GM12874 (cell line): ENCODE measurements around the gene URB1.

Experiments
- TF ChIP-seq, protein P1 (sequence below): IDR thresholded peaks from 2 replicates; pipeline ENCODE4 v1.5.1; 2011; ENCODE audit warnings: low read depth, mild to moderate bottlenecking, control low read depth, low read length, moderate library complexity; ENCODE audit not compliant: insufficient read depth

The URB1 gene

DNA sequence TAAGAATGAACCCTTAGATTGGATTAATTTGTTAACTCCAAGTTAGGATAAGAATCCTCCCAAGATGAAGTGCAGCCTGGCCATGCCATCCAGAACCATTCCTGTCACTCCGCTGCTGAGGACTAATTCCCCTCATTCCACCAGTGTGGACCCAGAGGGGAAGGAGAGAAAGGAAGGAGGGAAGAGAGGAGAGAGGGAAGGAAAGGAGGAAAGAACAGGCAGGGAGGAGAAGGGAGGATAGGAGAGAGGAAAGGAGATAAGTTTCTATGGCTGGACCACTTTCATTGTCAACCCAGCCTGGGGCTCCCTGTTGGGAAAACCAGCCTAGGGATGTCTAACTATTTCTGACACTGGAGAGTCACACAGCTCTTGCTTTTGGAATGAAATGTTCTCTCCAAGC, 89.4 kb downstream of the URB1 start:
- TF ChIP-seq, protein P1, sequence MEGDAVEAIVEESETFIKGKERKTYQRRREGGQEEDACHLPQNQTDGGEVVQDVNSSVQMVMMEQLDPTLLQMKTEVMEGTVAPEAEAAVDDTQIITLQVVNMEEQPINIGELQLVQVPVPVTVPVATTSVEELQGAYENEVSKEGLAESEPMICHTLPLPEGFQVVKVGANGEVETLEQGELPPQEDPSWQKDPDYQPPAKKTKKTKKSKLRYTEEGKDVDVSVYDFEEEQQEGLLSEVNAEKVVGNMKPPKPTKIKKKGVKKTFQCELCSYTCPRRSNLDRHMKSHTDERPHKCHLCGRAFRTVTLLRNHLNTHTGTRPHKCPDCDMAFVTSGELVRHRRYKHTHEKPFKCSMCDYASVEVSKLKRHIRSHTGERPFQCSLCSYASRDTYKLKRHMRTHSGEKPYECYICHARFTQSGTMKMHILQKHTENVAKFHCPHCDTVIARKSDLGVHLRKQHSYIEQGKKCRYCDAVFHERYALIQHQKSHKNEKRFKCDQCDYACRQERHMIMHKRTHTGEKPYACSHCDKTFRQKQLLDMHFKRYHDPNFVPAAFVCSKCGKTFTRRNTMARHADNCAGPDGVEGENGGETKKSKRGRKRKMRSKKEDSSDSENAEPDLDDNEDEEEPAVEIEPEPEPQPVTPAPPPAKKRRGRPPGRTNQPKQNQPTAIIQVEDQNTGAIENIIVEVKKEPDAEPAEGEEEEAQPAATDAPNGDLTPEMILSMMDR = no peak

DNA sequence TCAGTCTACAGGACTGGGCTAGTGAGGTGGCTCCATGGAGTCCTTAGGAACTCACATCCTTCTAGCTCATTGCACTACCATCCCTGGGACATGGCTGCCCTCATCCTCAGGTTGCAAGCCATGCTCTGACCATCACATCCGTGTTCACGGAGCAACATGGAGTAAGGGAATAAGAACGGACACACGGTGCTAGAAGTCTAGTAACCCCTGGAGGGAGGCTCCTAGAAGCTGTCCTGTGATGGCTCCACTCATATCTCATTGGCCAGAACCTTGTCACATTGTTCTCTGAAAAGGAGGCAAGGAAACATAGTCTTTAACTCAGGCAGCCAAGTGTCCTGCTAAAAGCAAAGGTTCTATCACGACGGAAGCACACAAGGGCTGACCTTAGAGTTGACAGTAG, 90.3 kb downstream of the URB1 start:
- TF ChIP-seq, protein P1 = no peak

DNA sequence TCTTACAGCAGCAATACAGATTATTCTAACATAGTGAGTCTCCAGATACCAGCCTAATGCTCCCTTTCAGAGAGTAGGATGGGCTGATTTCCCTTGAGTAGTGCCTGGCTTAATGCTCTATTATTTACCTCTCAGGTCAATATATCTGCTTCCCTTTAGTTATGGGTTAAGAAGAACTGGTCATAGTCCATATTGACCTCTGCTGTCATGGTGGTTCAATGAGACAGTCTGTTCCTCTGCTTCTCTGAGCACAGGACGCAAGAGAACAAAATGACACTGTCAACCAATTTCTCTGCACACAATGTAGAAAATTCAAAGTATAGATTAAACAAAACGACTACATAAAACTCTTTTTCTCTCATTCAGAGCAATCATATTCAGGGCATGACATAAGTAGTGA, 91.2 kb downstream of the URB1 start:
- TF ChIP-seq, protein P1 = no peak

DNA sequence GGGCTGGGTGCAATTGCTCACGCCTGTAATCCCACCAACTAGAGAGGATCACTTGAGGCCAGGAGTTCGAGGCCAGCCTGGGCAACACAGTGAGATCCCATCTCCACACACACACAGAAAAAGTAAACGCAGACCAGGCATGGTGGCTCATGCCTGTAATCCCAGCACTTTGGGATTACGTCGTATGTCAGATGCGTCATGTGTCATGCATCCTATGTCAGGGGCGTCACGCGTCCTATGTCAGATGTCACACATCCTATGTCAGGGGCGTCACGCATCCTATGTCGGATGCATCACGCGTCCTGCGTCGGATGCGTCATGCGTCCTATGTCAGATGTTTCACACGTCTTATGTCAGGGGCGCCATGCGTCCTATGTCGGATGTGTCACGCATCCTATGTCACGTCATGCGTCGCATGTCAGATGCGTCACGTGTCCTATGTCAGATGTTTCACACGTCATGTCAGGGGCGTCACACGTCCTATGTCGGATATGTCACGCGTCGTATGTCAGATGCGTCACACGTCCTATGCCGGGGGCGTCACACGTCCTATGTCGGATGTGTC, 92.6 kb downstream of the URB1 start:
- TF ChIP-seq, protein P1 = no peak

DNA sequence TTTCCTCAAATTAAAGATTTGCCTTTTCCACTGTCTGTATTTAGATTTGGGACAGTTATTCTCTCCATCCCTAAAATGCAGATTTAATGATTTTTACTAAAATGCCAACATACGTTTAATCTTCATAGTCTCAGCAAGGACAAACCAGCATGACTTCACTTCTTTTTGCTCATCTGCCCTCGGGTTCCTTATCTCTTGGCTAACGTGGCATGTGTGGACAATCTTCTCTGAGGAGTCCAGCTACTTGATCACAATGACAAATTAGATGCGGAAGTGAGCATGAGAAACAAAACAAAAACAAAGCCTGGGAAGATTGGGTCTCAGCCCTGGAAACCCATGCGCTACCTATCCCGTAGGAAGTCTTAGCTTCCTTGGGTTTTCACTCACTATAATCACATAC, 93.1 kb downstream of the URB1 start:
- TF ChIP-seq, protein P1 = no peak

DNA sequence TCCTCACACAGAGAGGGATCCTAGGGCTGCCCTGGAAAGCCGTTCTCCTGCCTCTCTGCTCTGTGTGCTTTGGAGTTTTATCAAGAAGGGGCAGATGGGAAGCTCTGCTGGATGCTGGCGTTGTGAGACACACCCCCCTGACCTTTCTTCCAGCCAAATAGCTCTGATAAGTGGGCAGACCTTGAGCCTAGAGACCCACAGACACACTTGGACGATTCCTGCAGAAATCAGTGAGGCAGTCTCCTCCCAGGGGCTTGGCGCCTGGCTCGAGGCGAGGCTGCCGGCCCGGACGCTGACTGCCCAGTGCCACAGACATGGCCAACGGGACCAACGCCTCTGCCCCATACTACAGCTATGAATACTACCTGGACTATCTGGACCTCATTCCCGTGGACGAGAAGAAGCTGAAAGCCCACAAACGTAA, 94.1 kb downstream of the URB1 start, which contains the start of gene MRAP:
TSS of gene MRAP (plus strand) at position 198 of the 424 bp plus-strand sequence. CDS start at position 315, 117 bp downstream.
- TF ChIP-seq, protein P1 = no peak

DNA sequence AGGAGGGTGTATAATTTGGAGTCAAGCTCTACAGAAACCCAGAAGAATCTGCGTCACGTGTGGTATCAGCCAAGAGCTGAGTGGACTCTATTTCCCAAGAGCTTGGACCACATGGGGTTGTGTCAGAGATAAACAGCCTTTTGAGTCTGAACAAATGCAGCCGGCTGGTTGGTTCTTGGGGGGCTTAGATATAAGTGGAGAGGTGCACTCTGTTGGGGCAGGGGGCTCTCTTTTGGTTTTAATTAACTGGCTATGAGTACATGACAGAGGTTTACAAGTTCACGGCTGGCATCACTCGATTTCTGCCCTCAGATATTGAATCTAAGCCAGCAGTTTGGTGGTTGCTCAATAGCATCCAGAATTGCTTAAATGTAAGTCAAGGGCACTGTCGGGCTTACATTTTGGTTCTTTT, 94.7 kb downstream of the URB1 start:
- TF ChIP-seq, protein P1 = no peak

DNA sequence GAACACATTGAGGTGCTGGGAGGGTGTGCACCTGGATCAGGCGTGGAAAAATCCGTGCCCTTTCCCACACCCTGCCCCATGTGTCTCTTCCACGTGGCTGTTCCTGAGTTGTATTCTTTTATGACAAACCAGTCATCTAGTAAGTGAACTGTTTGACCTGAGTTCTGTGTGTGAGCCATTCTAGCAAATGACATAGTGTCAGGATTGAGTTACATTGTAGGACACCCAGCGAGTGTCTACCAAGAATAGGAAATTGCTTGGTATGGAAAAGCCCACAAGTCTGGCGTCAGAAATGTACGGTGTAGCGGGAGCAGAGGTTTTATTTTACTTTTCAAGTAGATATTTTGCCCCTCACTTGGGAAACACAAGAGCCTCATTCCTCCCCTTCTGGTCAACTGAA, 95.4 kb downstream of the URB1 start:
- TF ChIP-seq, protein P1 = no peak
